KOPT-K1 (cell line): ENCODE results near the gene FANCI.

Source experiments
- H3K27ac ChIP-seq: fragments of 200-600 bp; sonication (generic); 2 replicates; pipeline ENCODE4 v1.5.1; 2016; ENCODE audit warnings: antibody characterized with exemption, mild to moderate bottlenecking, low read depth, low read length; ENCODE audit not compliant: poor library complexity, severe bottlenecking
- H3K36me3 ChIP-seq: fragments of 200-600 bp; sonication (generic); 2 replicates; pipeline ENCODE4 v1.5.1; 2017; ENCODE audit warnings: antibody characterized with exemption, mild to moderate bottlenecking, low read length, moderate library complexity; ENCODE audit not compliant: insufficient read depth
- H3K9me3 ChIP-seq: fragments of 200-600 bp; sonication (generic); 2 replicates; pipeline ENCODE4 v1.5.1; 2017; ENCODE audit warnings: antibody characterized with exemption, low read length, mild to moderate bottlenecking; ENCODE audit not compliant: insufficient read depth, poor library complexity, severe bottlenecking

Gene FANCI

GRCh38 chr15:89364341-89364740, 120.6 kb downstream of the FANCI start:
- H3K36me3 ChIP-seq = no peaks in the 10 kb centered on the region
- H3K27ac ChIP-seq = no peak overlapping the region
- no peaks in the 10 kb centered on the region for H3K9me3 ChIP-seq

- no peaks in the 10 kb centered on the region for H3K36me3 ChIP-seq
- no peak overlapping the region for H3K27ac ChIP-seq
Observed at GRCh38 chr15:89364741-89365450, 121.1 kb downstream of the FANCI start.

DNA sequence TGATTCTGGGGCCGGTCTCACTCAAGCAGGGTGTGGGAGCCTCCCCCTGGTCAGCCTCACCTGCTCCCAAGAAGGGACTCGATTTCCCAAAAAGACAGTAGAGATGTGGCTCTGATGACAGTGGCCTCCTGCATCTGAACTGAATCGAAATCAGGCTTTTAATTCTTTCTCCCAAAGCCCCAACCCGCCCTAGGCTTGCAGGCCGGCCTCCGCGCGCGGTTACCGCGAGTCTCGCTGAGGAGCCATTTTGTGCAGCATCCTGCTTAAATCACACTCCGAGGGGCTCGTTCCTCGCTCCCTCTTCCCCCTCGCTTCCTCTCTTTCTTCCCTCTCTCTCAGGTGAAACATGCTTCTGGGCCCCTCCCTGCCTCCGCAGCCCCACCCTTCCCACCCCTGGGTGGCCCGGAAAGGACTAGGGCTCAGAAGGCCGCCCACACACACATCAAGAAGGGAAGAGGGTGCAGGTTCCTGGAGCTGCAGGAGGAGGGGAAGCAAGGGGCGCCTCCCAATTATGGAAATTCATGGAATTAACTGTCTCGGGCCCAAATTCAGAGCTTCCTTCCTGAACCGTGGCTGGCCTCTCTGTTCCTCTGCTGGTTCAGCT, 121.8 kb downstream of the FANCI start:
- Histone ChIP-seq H3K27ac (no peak overlapping the region), H3K9me3 (no peaks in the 10 kb centered on the region), H3K36me3 (no peaks in the 10 kb centered on the region)

More at GRCh38 chr15:89364741-89365450, 121.1 kb downstream of the FANCI start:
- H3K9me3 ChIP-seq = no peaks in the 10 kb centered on the region
